ENCODE results near the gene FGFR3. TPM values are rescaled to one million over a fixed set of nuclear protein-coding genes. Genes with fewer than 3 reads are reported as not detected.
A peak's percentile ranks its signal among the peaks of the same experiment; 100 is the strongest.

FGFR3 gene
- total RNA-seq, 1 experiment from 2014 or later, result 34.3 TPM

- TF ChIP-seq CTCF (IDR thresholded peaks at IDR 0.05; ENCODE audit: unreplicated experiment), result no peak
- intact Hi-C loops (cut with micrococcal nuclease; ENCODE audit: unreplicated experiment), result no loop called here
- Mint-ChIP-seq H3K36me3 (ENCODE audit: insufficient read depth, unreplicated experiment) (peaks cover 6% of the 10 kb centered on the region), H3K27me3 (ENCODE audit: unreplicated experiment) (no peaks in the 10 kb centered on the region), H3K4me3 (ENCODE audit: low read depth, unreplicated experiment) (no peak overlapping the region), H3K9me3 (ENCODE audit: low read depth, unreplicated experiment) (no peaks in the 10 kb centered on the region), H3K4me1 (ENCODE audit: low read depth, unreplicated experiment) (no peaks in the 10 kb centered on the region), H3K27ac (ENCODE audit: unreplicated experiment) (no peak overlapping the region)
- no peak for DNase-seq
- CTCF ChIA-PET, result no interaction called here
- TSS peak; percentile 19 for BruUV-seq (replicated peaks)
Observed at GRCh38 chr4:1805493-1806222, 12.6 kb downstream of the FGFR3 start.

- Mint-ChIP-seq H3K9me3 (ENCODE audit: low read depth, unreplicated experiment) (no peaks in the 10 kb centered on the region), H3K4me3 (ENCODE audit: low read depth, unreplicated experiment) (no peak overlapping the region), H3K27me3 (ENCODE audit: unreplicated experiment) (no peaks in the 10 kb centered on the region), H3K36me3 (ENCODE audit: insufficient read depth, unreplicated experiment) (peaks cover 6% of the 10 kb centered on the region), H3K4me1 (ENCODE audit: low read depth, unreplicated experiment) (no peaks in the 10 kb centered on the region), H3K27ac (ENCODE audit: unreplicated experiment) (no peak overlapping the region)
- no TSS peak for BruUV-seq (replicated peaks)
- intact Hi-C loops (cut with micrococcal nuclease; ENCODE audit: unreplicated experiment), result no loop called here
- no peak for TF ChIP-seq CTCF (IDR thresholded peaks at IDR 0.05; ENCODE audit: unreplicated experiment)
- DNase-seq, result no peak
- CTCF ChIA-PET, result no interaction called here
Observed at GRCh38 chr4:1806223-1806564, 13.1 kb downstream of the FGFR3 start.

GRCh38 chr4:1806596-1807331, 13.7 kb downstream of the FGFR3 start:
- CTCF ChIA-PET, result no interaction called here
- H3K27ac Mint-ChIP-seq (ENCODE audit: unreplicated experiment), result no peak overlapping the region
- TF ChIP-seq CTCF (IDR thresholded peaks at IDR 0.05; ENCODE audit: unreplicated experiment), result no peak
- intact Hi-C loops (cut with micrococcal nuclease; ENCODE audit: unreplicated experiment), result no loop called here
- no peaks in the 10 kb centered on the region for H3K27me3 Mint-ChIP-seq (ENCODE audit: unreplicated experiment)
- no peak for DNase-seq
- peaks cover 12% of the 10 kb centered on the region for H3K36me3 Mint-ChIP-seq (ENCODE audit: insufficient read depth, unreplicated experiment)
- no TSS peak for BruUV-seq (replicated peaks)
- no peaks in the 10 kb centered on the region for H3K4me1 Mint-ChIP-seq (ENCODE audit: low read depth, unreplicated experiment)
- no peaks in the 10 kb centered on the region for H3K9me3 Mint-ChIP-seq (ENCODE audit: low read depth, unreplicated experiment)
- H3K4me3 Mint-ChIP-seq (ENCODE audit: low read depth, unreplicated experiment), result no peak overlapping the region

- BruUV-seq (replicated peaks), result no TSS peak
- Mint-ChIP-seq H3K4me3 (ENCODE audit: low read depth, unreplicated experiment) (no peak overlapping the region), H3K36me3 (ENCODE audit: insufficient read depth, unreplicated experiment) (peaks cover 14% of the 10 kb centered on the region), H3K9me3 (ENCODE audit: low read depth, unreplicated experiment) (no peaks in the 10 kb centered on the region), H3K27me3 (ENCODE audit: unreplicated experiment) (no peaks in the 10 kb centered on the region), H3K4me1 (ENCODE audit: low read depth, unreplicated experiment) (no peaks in the 10 kb centered on the region), H3K27ac (ENCODE audit: unreplicated experiment) (no peak overlapping the region)
- CTCF ChIA-PET, result no interaction called here
- no peak for DNase-seq
- intact Hi-C loops (cut with micrococcal nuclease; ENCODE audit: unreplicated experiment), result no loop called here
- TF ChIP-seq CTCF (IDR thresholded peaks at IDR 0.05; ENCODE audit: unreplicated experiment), result no peak
Observed at GRCh38 chr4:1807332-1807777, 14.3 kb downstream of the FGFR3 start.

All from Calu3 (cell line).